GM12874 (cell line): ENCODE data around the gene SCGB1C2.

Experiments
- TF ChIP-seq, protein P1 (sequence below): IDR thresholded peaks from 2 replicates; pipeline ENCODE4 v1.5.1; 2011; ENCODE audit warnings: low read depth, mild to moderate bottlenecking, control low read depth, low read length, moderate library complexity; ENCODE audit not compliant: insufficient read depth

Gene SCGB1C2

DNA sequence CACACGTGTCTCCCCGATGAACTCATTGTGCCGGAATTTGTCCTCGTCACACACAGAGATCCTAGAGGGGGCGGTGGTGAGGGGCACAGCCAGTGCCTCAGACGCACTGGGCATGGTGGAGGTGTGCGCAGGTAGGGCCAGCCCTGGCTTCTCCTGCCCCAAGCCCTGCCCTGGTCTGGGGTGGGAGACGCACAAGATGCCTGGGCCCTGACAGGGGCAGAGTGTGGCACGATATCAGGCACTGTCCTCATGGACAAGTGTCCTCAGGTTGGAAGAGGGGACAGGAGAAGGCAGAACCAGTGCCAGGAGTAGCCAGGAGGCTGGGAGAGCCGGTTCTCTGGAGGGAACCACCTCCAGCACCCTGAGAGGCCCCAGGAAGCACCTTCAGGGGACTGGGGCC is 24.1 kb downstream of the SCGB1C2 start:
- TF ChIP-seq, protein P1, sequence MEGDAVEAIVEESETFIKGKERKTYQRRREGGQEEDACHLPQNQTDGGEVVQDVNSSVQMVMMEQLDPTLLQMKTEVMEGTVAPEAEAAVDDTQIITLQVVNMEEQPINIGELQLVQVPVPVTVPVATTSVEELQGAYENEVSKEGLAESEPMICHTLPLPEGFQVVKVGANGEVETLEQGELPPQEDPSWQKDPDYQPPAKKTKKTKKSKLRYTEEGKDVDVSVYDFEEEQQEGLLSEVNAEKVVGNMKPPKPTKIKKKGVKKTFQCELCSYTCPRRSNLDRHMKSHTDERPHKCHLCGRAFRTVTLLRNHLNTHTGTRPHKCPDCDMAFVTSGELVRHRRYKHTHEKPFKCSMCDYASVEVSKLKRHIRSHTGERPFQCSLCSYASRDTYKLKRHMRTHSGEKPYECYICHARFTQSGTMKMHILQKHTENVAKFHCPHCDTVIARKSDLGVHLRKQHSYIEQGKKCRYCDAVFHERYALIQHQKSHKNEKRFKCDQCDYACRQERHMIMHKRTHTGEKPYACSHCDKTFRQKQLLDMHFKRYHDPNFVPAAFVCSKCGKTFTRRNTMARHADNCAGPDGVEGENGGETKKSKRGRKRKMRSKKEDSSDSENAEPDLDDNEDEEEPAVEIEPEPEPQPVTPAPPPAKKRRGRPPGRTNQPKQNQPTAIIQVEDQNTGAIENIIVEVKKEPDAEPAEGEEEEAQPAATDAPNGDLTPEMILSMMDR, result no peak

DNA sequence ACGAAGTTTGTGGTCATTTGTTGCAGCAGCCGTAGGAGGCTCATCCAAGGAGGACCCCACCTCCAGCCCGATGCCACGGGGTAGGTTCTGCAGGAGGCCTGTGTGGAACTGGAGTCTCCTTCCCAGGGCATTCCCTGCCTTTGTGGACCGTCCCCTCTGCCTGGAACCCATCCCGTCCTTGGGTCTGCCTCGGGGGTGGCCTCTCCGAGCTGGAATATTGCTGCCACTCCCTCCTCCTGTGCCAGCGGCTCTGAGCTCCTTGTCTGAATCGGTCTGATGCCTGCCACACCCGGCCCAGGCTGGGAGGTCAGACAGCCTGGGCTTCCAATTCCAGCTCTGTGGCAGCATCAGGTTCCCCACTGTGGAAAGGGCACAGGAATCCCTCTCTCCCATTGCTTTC is 25.3 kb downstream of the SCGB1C2 start:
- TF ChIP-seq, protein P1, result no peak

DNA sequence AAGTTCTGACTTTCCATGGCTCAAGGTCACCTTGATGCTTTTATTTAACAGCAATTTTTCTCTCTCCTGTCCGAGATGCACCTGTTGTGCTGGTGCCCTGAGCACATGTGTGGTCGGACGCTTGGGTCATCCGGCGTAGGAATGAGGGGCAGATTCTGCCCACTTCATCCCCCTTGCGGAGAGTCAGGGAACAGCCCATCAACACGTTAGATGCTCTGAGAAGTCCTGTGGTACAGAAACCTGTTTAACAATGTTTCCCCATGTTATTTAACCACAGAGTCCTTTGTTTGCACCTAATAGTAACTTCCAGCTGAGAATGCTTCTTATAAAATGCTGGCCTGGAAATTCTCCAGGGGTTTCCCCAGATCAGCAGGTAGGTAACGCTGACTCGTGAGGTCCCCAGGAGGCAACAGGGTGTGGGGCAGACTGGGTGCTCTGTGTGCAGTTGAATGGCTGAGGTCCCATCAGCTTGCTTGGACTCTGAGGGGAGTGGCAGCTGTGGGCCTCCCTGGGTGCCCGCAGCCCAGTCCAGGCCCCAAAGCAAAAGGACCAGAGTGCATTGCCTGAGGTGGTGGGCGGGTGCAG is 26.2 kb downstream of the SCGB1C2 start:
- TF ChIP-seq, protein P1, result no peak

DNA sequence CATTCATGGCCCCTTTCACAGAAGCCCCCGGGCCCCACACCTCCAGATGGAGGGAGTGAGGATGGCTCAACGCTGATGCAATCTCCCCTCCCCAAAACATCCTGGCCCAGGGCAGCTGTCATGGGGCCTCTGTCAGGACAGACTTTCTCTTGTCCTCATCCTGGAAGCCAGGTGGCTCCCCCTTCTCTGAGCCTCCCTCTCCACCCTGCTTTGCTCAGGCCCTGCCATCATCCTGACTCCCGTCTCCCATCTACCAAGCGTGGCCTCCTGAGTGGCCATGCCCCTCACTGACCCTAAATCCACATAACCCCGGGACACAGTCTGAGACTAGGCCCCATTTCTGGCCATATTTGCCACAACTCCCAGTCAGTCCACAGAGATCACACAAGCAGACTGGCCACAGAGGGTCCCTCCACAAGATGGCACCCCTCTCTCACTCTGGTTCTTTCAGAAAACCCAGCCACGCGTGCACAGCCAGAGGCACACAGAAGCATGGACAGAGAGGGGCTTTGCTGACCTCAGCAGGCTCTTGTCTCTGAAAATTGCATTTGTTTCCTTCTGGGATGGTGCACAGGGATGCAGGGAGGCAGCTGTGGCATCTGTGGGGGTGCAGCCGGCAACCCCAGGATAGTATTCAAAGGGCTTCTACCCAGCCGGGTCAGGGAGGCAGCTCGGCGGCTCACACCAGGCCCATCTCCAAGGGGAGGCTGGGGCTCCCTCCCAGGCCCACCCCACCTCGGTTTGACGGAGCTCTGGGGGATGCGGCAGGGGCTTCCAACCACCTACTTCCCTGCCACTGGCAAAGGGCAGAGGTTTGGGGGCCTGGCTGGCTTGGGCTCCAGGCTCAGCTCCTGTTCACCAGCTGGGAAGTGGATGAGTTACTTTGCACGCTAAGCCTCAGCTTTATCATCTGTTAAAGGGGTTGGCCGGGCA is 27.2 kb downstream of the SCGB1C2 start:
- TF ChIP-seq, protein P1, result no peak

DNA sequence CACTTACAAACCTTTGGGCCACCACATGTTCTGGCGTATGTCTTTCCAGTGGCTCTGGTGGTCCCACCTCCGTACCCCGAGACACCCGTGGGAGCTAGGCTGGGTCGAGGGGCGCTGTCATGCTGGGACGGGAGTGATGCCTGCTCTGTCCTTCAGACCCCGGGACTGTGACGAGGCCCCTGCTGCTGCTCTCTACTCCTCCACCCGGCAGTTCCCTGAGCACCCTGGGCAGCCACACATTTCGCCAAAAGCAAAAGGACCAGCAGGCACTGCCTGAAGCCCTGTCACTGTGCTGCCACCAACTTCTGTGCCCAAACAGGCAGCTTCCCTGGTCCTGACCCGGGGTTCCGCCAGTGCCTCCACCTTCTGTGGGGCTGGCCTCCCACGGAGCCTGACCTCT is 28.6 kb downstream of the SCGB1C2 start:
- TF ChIP-seq, protein P1, result no peak

DNA sequence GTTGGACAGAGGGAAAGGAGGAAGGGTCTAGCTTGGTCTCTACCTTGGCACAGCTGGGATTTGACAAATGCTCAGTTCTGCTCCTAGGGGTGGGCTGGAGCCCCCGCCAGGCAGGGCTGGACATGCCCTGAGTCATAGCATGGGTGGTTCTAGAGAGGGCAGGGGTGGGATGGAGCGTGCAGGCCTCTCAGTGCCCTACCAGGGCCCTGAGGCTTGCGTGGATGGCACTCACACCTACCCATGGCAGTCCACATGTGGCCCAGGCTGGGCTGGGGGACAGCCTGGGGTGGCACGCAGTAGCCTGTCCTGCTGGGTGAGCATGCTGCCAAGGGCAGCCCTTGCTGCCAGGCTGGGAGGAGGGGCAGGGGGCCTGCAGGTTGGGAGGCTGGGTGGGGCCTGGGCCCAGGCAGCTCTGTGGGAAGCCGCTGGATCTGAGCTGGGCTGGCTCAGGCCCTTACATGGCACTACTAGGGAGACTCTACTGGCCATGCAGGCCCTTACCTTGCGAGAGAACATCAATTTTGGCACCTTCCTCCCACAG is 32.8 kb downstream of the SCGB1C2 start:
- TF ChIP-seq, protein P1, result no peak

DNA sequence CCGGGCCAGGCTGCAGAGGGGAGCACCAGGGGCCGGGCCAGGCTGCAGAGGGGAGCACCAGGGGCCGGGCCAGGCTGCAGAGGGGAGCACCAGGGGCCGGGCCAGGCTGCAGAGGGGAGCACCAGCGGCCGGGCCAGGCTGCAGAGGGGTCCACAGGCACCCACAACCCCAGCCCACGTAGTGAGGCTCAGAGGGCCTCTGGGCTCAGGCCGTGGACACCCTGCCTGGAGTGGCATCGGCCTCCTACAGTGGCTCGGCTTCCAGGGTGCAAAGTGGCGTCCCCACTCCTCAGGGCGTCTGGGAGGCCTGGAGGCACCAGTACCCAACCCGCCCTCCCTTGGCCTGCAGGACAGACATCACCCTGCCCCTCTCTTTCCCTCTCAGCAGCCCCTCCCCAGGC is 34.5 kb downstream of the SCGB1C2 start:
- TF ChIP-seq, protein P1, result no peak
